Measurements from ENCODE around the gene MT1H. TPM values are rescaled to one million over a fixed set of nuclear protein-coding genes. Genes with fewer than 3 reads are reported as not detected.

Gene MT1H
- total RNA-seq, 1 experiment from 2014 or later = not detected

DNA sequence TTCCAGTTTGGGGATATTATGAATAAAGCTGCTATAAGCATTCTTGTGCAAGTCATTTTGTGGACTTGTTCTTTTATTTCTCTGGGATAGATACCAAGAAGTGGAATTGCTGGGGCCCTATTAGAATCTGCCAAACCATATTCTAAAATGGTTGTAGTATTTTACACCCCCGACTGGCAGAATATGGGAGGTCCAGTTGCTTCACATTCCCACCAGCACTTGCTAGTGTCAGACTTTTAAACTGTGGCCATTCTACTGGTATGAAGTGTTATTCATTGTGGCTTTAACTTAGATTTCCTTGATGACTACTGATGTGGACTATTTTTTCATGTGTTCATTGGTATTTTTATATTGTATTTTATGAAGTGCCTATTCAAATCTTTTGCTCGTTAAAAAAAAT lies 42.2 kb downstream of the MT1H start:
- Histone ChIP-seq H3K4me3 (ENCODE audit: low read depth, low read length) (no peak overlapping the region), H3K9me3 (no peaks in the 10 kb centered on the region), H3K27me3 (replicated peaks; ENCODE audit: control insufficient read depth, insufficient read depth, low read length) (no peaks in the 10 kb centered on the region), H3K36me3 (ENCODE audit: control insufficient read depth, insufficient read depth, low read length) (no peaks in the 10 kb centered on the region), H3K4me1 (no peaks in the 10 kb centered on the region)
- ChIA-PET CTCF (no interaction called here), POLR2A (no interaction called here)
- DNase-seq = no peak
- Mint-ChIP-seq H3K9me3 (ENCODE audit: unreplicated experiment) (no peaks in the 10 kb centered on the region), H3K36me3 (ENCODE audit: insufficient read depth, unreplicated experiment) (no peaks in the 10 kb centered on the region), H3K27me3 (ENCODE audit: insufficient read depth, unreplicated experiment) (peaks cover 8% of the 10 kb centered on the region), H3K4me3 (ENCODE audit: unreplicated experiment) (no peak overlapping the region), H3K4me1 (ENCODE audit: low read depth, unreplicated experiment) (no peaks in the 10 kb centered on the region), H3K27ac (ENCODE audit: unreplicated experiment) (no peak overlapping the region)
- no TSS peak for BruUV-seq (replicated peaks)
- TF ChIP-seq, protein P1, sequence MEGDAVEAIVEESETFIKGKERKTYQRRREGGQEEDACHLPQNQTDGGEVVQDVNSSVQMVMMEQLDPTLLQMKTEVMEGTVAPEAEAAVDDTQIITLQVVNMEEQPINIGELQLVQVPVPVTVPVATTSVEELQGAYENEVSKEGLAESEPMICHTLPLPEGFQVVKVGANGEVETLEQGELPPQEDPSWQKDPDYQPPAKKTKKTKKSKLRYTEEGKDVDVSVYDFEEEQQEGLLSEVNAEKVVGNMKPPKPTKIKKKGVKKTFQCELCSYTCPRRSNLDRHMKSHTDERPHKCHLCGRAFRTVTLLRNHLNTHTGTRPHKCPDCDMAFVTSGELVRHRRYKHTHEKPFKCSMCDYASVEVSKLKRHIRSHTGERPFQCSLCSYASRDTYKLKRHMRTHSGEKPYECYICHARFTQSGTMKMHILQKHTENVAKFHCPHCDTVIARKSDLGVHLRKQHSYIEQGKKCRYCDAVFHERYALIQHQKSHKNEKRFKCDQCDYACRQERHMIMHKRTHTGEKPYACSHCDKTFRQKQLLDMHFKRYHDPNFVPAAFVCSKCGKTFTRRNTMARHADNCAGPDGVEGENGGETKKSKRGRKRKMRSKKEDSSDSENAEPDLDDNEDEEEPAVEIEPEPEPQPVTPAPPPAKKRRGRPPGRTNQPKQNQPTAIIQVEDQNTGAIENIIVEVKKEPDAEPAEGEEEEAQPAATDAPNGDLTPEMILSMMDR (IDR thresholded peaks at IDR 0.05; ENCODE audit: insufficient read depth in 1 of 2, low read depth in 1 of 2, low read length in 1 of 2, severe bottlenecking in 1 of 2, unreplicated experiment in 1 of 2) = no peak
- intact Hi-C loops (cut with micrococcal nuclease; ENCODE audit: unreplicated experiment) = no loop called here

DNA sequence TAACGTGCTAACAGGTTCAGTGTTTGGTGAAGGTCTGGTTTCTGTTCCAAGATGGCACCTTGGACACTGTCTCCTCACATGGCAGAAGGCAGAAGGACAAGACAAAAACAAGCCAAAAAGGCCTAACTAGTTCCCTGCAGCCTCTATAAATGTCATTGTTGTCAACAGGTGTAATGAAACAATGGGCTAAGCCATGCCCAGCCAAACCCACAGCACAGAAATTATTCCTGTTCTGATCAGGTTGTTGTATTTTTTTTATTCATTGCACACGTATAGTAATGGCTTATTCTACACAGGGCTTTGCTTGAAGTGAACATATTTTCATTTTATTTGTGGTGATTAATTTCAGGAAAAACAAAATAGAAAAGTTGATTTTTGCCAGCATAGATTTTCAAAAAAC lies 44.2 kb downstream of the MT1H start:
- Mint-ChIP-seq H3K4me1 (ENCODE audit: low read depth, unreplicated experiment) (no peaks in the 10 kb centered on the region), H3K9me3 (ENCODE audit: unreplicated experiment) (no peaks in the 10 kb centered on the region), H3K4me3 (ENCODE audit: unreplicated experiment) (no peak overlapping the region), H3K27ac (ENCODE audit: unreplicated experiment) (no peak overlapping the region), H3K27me3 (ENCODE audit: insufficient read depth, unreplicated experiment) (peaks cover 8% of the 10 kb centered on the region), H3K36me3 (ENCODE audit: insufficient read depth, unreplicated experiment) (no peaks in the 10 kb centered on the region)
- BruUV-seq (replicated peaks) = no TSS peak
- ChIA-PET POLR2A (no interaction called here), CTCF (no interaction called here)
- Histone ChIP-seq H3K4me1 (no peaks in the 10 kb centered on the region), H3K27me3 (replicated peaks; ENCODE audit: control insufficient read depth, insufficient read depth, low read length) (no peaks in the 10 kb centered on the region), H3K9me3 (no peaks in the 10 kb centered on the region), H3K4me3 (ENCODE audit: low read depth, low read length) (no peak overlapping the region), H3K36me3 (ENCODE audit: control insufficient read depth, insufficient read depth, low read length) (no peaks in the 10 kb centered on the region)
- TF ChIP-seq, protein P1 (IDR thresholded peaks at IDR 0.05; ENCODE audit: insufficient read depth in 1 of 2, low read depth in 1 of 2, low read length in 1 of 2, severe bottlenecking in 1 of 2, unreplicated experiment in 1 of 2) = no peak
- intact Hi-C loops (cut with micrococcal nuclease; ENCODE audit: unreplicated experiment) = no loop called here
- DNase-seq = no peak

DNA sequence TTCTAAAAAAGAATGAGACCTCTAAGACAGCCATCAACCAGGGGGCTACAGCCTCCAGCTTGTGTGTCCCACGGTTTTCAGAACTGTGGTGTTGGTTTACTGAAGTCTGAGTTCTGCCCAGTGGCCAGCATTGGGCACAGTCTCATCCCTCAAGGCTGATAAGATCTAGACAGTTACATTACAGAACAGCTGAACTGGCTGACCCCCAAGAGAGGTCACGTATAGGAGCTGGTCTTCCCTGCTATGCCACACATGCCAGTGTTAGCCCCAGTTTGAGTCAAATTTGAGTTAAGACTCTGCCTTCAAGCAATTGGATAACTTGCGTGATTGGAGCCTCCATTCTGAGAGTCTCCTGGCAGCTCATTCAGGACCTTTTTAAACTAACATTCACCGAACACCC lies 45.5 kb downstream of the MT1H start:
- Histone ChIP-seq H3K9me3 (no peaks in the 10 kb centered on the region), H3K36me3 (ENCODE audit: control insufficient read depth, insufficient read depth, low read length) (no peaks in the 10 kb centered on the region), H3K4me3 (ENCODE audit: low read depth, low read length) (no peak overlapping the region), H3K4me1 (no peaks in the 10 kb centered on the region), H3K27me3 (replicated peaks; ENCODE audit: control insufficient read depth, insufficient read depth, low read length) (no peaks in the 10 kb centered on the region)
- TF ChIP-seq, protein P1 (IDR thresholded peaks at IDR 0.05; ENCODE audit: insufficient read depth in 1 of 2, low read depth in 1 of 2, low read length in 1 of 2, severe bottlenecking in 1 of 2, unreplicated experiment in 1 of 2) = no peak
- H3K9me3 Mint-ChIP-seq (ENCODE audit: unreplicated experiment) = no peaks in the 10 kb centered on the region
- no peaks in the 10 kb centered on the region for H3K36me3 Mint-ChIP-seq (ENCODE audit: insufficient read depth, unreplicated experiment)
- peaks cover 4% of the 10 kb centered on the region for H3K27me3 Mint-ChIP-seq (ENCODE audit: insufficient read depth, unreplicated experiment)
- no TSS peak for BruUV-seq (replicated peaks)
- no peaks in the 10 kb centered on the region for H3K4me1 Mint-ChIP-seq (ENCODE audit: low read depth, unreplicated experiment)
- no peak overlapping the region for H3K4me3 Mint-ChIP-seq (ENCODE audit: unreplicated experiment)
- no peak overlapping the region for H3K27ac Mint-ChIP-seq (ENCODE audit: unreplicated experiment)
- DNase-seq = no peak
- POLR2A ChIA-PET = no interaction called here
- intact Hi-C loops (cut with micrococcal nuclease; ENCODE audit: unreplicated experiment) = no loop called here
- CTCF ChIA-PET = interaction anchor here (0.6 kb wide), 1 partner anchor 13 kb away, joined by 3 read pairs; no protein-coding TSS in a partner anchor
